GM12878 (cell line): ENCODE data around the gene CDH4. TPM values are rescaled to one million over a fixed set of nuclear protein-coding genes. Genes with fewer than 3 reads are reported as not detected.

Experiments used
- ATAC-seq: fragments of 200-7000 bp; cut with Tn5 transposase; 3 replicates; pipeline ENCODE4 v1.9.1; 2020; ENCODE audit warnings: mild to moderate bottlenecking, moderate library complexity
- BruUV-seq: library from RNA; stranded (reverse); fragments of 400-500 nt; replicated peaks from 2 replicates; lab custom pipeline; 2021; lab: Mats Ljungman, UMichigan
- CTCF ChIA-PET: fragments of 300-600 bp; sonication (Branson Sonifier 250); formaldehyde crosslinking; extraction: SDS; loops from one replicate; lab custom pipeline; 2021; ENCODE audit warnings: inconsistent platforms; lab: Yijun Ruan, JAX
- POLR2A ChIA-PET: fragments of 350-600 bp; formaldehyde crosslinking; extraction: SDS; loops from one replicate; lab custom pipeline; 2021; ENCODE audit warnings: inconsistent platforms; lab: Charles Lee
- RAD21 ChIA-PET: fragments of 300-600 bp; sonication (Branson Sonifier 250); formaldehyde crosslinking; loops from one replicate; lab custom pipeline; 2023; ENCODE audit warnings: antibody characterized with exemption; ENCODE audit not compliant: unreplicated experiment; lab: Charles Lee
- SMC1A ChIA-PET: fragments of 300-600 bp; sonication (Branson Sonifier 250); formaldehyde crosslinking; loops from one replicate; lab custom pipeline; 2023; ENCODE audit not compliant: unreplicated experiment, uncharacterized antibody; lab: Charles Lee
- DNase-seq: peaks from one replicate; pipeline ENCODE4 v3.0.0-alpha.2; 2011; ENCODE audit warnings: low read depth, low spot score
- FAIRE-seq: peaks from 3 replicates; lab custom pipeline; 2011; peaks lifted over from hg19 to GRCh38; lab: Jason Lieb, UNC
- H2AFZ ChIP-seq: 2 replicates; pipeline ENCODE4 v1.6.0; 2011; ENCODE audit warnings: low read depth, low read length, control low read depth; ENCODE audit not compliant: control insufficient read depth
- H3K27ac ChIP-seq: 2 replicates; pipeline ENCODE4 v1.5.1; 2011; ENCODE audit warnings: control low read depth; ENCODE audit not compliant: control insufficient read depth, insufficient read depth
- H3K27me3 ChIP-seq, 2 experiments: replicated peaks in 1 of 2; 2 replicates each; pipeline versions ENCODE4 v1.6.0 to v1.6.1; 2011; ENCODE audit warnings: low read length in 1 of 2; ENCODE audit not compliant: control insufficient read depth in 2 of 2, insufficient read depth in 2 of 2
- H3K36me3 ChIP-seq, 2 experiments: 2 replicates each; pipeline ENCODE4 v1.5.1; 2011; ENCODE audit warnings: low read length in 1 of 2; ENCODE audit not compliant: control insufficient read depth in 2 of 2, insufficient read depth in 2 of 2
- H3K4me1 ChIP-seq: 2 replicates; pipeline ENCODE4 v1.6.1; 2011; ENCODE audit warnings: mild to moderate bottlenecking, low read length, moderate library complexity, mixed read lengths; ENCODE audit not compliant: control insufficient read depth, insufficient read depth
- H3K4me2 ChIP-seq: 2 replicates; pipeline ENCODE4 v1.6.0; 2011; ENCODE audit warnings: control low read depth; ENCODE audit not compliant: control insufficient read depth, insufficient read depth
- H3K4me3 ChIP-seq: fragments of 200-600 bp; sonication (generic); 2 replicates; pipeline ENCODE4 v1.5.1; 2016
- H3K79me2 ChIP-seq: 2 replicates; pipeline ENCODE4 v1.6.0; 2011; ENCODE audit warnings: low read length; ENCODE audit not compliant: control insufficient read depth, insufficient read depth
- H3K9ac ChIP-seq: 2 replicates; pipeline ENCODE4 v1.8.0; 2011; ENCODE audit warnings: low read length, control low read depth, mixed read lengths; ENCODE audit not compliant: control insufficient read depth, insufficient read depth
- H3K9me3 ChIP-seq: replicated peaks from 3 replicates; pipeline ENCODE4 v1.5.1; 2011; ENCODE audit warnings: mild to moderate bottlenecking, low read length; ENCODE audit not compliant: control insufficient read depth, insufficient read depth
- H4K20me1 ChIP-seq: 2 replicates; pipeline ENCODE4 v1.6.0; 2011; ENCODE audit not compliant: control insufficient read depth, insufficient read depth
- CHD4 ChIP-seq: fragments of 200-600 bp; sonication (generic); IDR thresholded peaks from 2 replicates; pipeline ENCODE4 v1.6.1; 2016; ENCODE audit warnings: mild to moderate bottlenecking
- HDAC6 ChIP-seq: fragments of 200-600 bp; sonication (generic); IDR thresholded peaks from one replicate; pipeline ENCODE4 v1.8.0; 2017; ENCODE audit warnings: antibody characterized with exemption; ENCODE audit not compliant: unreplicated experiment
- NFIC ChIP-seq: IDR thresholded peaks from 2 replicates; pipeline ENCODE4 v1.6.1; 2012; ENCODE audit warnings: low read depth, mild to moderate bottlenecking, inconsistent platforms, low read length, moderate library complexity
- PAX8 ChIP-seq: fragments of 450-650 bp; IDR thresholded peaks from 2 replicates; pipeline ENCODE4 v1.6.1; 2017; ENCODE audit warnings: mild to moderate bottlenecking, moderate library complexity
- RUNX3 ChIP-seq: IDR thresholded peaks from 2 replicates; pipeline ENCODE4 v1.6.1; 2012; ENCODE audit warnings: low read length, inconsistent platforms
- SIN3A ChIP-seq: IDR thresholded peaks from 2 replicates; pipeline ENCODE4 v1.6.1; 2012; ENCODE audit warnings: low read depth, low read length, improper control_type of control experiment
- TARDBP ChIP-seq: IDR thresholded peaks from 2 replicates; pipeline ENCODE4 v1.6.1; 2016; ENCODE audit warnings: borderline replicate concordance
- TBL1XR1 ChIP-seq: IDR thresholded peaks from 2 replicates; pipeline ENCODE4 v1.6.1; 2012; ENCODE audit warnings: low read depth, low read length, improper control_type of control experiment
- USF1 ChIP-seq: IDR thresholded peaks from 2 replicates; pipeline ENCODE4 v1.6.1; 2011; ENCODE audit warnings: borderline replicate concordance, low read depth, mild to moderate bottlenecking, moderate library complexity, mixed read lengths, low read length; ENCODE audit not compliant: insufficient read depth; ENCODE audit errors: extremely low read length
- ZBTB11 ChIP-seq: fragments of 450-650 bp; formaldehyde crosslinking; IDR thresholded peaks from 2 replicates; pipeline ENCODE4 v1.5.0; 2022; ENCODE audit warnings: mild to moderate bottlenecking, missing genetic modification characterization
- WGBS: methylation state at CpG from one replicate; pipeline ENCODE4 v1.1.6; 2016; ENCODE audit warnings: low lambda C conversion rate; ENCODE audit not compliant: insufficient replicate concordance, insufficient coverage; ENCODE audit errors: missing lambda C conversion rate; 5-methylcytosine and 5-hydroxymethylcytosine counted together
- in situ Hi-C: fragments of 300-500 bp; cut with MboI; formaldehyde crosslinking; loops from 9 replicates; pipeline ENCODE4 v1.14.3; 2018; ENCODE audit warnings: mixed read lengths
- intact Hi-C: fragments of 100-400 bp; cut with micrococcal nuclease; formaldehyde crosslinking; loops from one replicate; pipeline ENCODE4 v1.14.2; 2022; ENCODE audit not compliant: unreplicated experiment
- polyA plus RNA-seq, 11 experiments: library from polyadenylated mRNA; depleted of rRNA in 4 of 11; unstranded in 6 of 11; stranded (reverse) in 5 of 11; fragments of >200 nt; fragmentation: Nextera tagmentation in 4 of 11; fragmentation: Illumina TruSeq in 1 of 11; extraction: Ambion mirVana in 4 of 11; extraction: Trizol in 1 of 11; gene quantifications; 1 replicate in 1 of 11; 2 replicates in 10 of 11; pipeline versions ENCODE4 v1.2.1 to v1.2.3, GENCODE V29; 2011 to 2016; ENCODE audit warnings: inconsistent platforms in 2 of 11, missing spikeins in 2 of 11, low read depth in 1 of 11
- total RNA-seq, 4 experiments: library from RNA; depleted of rRNA in 3 of 4; stranded (reverse); fragments of >200 nt in 3 of 4; fragmentation: Illumina TruSeq in 1 of 4; extraction: Trizol in 1 of 4; gene quantifications; 2 replicates each; pipeline versions ENCODE4 v1.2.1 to v1.2.3, GENCODE V29; 2013 to 2021

The CDH4 gene
- total and polyA plus RNA-seq, 10 of the 15 experiments (the other 5 are each of a cell fraction or from before 2014, with no cell fraction given): not detected

GRCh38 chr20:61340157-61340556 is 88.1 kb downstream of the CDH4 start:
- H3K9ac ChIP-seq: no peak overlapping the region
- WGBS: 24% methylated on average over 5 of the region's 5 CpGs
- no peak overlapping the region for H2AFZ ChIP-seq
- no peaks in the 10 kb centered on the region for H3K36me3 ChIP-seq
- intact Hi-C loops (no loop called here), in situ Hi-C loops (loop anchor here (25.0 kb wide), 1 partner anchor 1553 kb away; no protein-coding TSS in a partner anchor)
- DNase-seq: no peak
- ChIA-PET POLR2A (no interaction called here), RAD21 (no interaction called here), CTCF (no interaction called here), SMC1A (no interaction called here)
- H3K27me3 ChIP-seq: no peaks in the 10 kb centered on the region
- no peaks in the 10 kb centered on the region for H4K20me1 ChIP-seq
- FAIRE-seq: no peak
- no peak overlapping the region for H3K4me2 ChIP-seq
- H3K79me2 ChIP-seq: no peaks in the 10 kb centered on the region
- H3K27ac ChIP-seq: no peak overlapping the region
- TF ChIP-seq NFIC: no peak
- TF ChIP-seq ZBTB11 (CRISPR knock-in tag): no peak
- no peak for TF ChIP-seq TBL1XR1
- no peak for TF ChIP-seq USF1
- no peak for TF ChIP-seq PAX8
- no peak for TF ChIP-seq CHD4
- no peak for TF ChIP-seq TARDBP
- TF ChIP-seq HDAC6: no peak
- no peak for TF ChIP-seq RUNX3
- TF ChIP-seq SIN3A: no peak
- ATAC-seq: no peak
- no peak overlapping the region for H3K4me3 ChIP-seq
- BruUV-seq: no TSS peak
- no peaks in the 10 kb centered on the region; the same call in 2 of the 3 replicates for H3K9me3 ChIP-seq
- no peaks in the 10 kb centered on the region for H3K4me1 ChIP-seq
